CD4-positive, alpha-beta T cell treated with Interleukin-6 for 4 hours (primary cell): ENCODE data around the gene SDK2.
"Not testable (repeated sequence)": the region's sequence is repeated elsewhere in the genome, so short reads cannot be mapped to it uniquely, and the experiment has no call there.

Experiments
- DNase-seq: peaks from one replicate; pipeline ENCODE4 v3.0.0-alpha.2; 2020; ENCODE audit warnings: mixed read lengths

The SDK2 gene

GRCh38 chr17:73309727-73310596 is 334.3 kb downstream of the SDK2 start:
- no peak for DNase-seq

- DNase-seq, result not testable (repeated sequence)
Observed at GRCh38 chr17:73308959-73309358, 335.3 kb downstream of the SDK2 start.

DNA sequence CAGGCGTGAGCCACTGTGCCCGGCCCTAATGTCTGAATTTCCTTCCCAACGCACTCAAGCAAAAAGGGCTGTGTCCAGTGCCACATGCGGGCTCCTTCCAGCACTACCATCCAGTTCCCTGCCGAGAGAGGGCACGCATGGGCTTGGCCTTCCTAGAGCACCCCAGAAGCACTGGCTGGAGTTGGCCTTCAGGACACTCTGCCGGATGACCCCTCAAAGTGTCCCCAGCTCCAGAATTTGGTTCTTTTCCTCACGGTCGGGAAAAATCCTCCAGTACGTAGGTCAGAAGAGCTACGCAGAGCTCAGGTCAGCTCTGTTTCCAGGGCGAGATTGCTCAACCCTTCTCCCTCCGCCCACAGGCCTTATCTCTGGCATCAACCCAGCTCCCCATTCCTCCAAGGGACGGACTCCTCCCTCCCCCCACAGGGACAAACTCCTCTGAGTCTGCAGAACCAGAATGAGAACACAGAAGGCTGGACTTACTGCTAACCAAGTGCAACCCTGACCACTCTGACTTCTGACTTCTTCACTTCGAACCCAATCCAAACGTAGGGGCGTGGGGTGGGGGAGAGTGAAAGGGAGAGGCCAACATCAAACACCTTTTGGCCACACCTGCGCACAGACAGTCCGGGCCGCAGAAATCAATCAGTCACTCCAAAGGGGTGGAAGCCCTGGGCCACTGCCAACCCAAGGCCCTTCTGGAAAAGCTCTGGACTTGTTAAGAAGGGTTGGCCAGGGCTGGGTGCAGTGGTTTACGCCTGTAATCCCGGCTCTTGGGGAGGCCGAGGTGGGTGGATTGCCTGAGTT is 336.0 kb downstream of the SDK2 start:
- DNase-seq, result no peak

DNA sequence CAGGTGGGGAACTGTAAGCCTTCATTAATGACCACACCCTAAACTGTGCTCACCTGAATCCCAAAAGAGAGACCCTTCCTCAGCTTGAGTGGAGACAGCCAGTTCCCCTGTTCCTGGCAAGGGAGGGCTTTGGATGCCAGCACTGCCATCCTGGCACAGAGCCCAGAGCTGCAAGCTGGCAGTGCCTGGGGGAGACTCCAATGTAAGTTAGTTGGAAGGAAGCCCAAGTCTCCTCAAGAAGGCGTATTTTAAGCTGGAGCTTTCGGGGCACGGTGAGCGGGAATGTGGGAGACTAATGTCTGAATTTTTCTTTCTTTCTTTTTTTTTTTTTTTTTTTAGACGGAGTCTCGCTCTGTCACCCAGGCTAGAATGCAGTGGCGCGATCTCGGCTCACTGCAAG is 337.1 kb downstream of the SDK2 start:
- no peak for DNase-seq

DNA sequence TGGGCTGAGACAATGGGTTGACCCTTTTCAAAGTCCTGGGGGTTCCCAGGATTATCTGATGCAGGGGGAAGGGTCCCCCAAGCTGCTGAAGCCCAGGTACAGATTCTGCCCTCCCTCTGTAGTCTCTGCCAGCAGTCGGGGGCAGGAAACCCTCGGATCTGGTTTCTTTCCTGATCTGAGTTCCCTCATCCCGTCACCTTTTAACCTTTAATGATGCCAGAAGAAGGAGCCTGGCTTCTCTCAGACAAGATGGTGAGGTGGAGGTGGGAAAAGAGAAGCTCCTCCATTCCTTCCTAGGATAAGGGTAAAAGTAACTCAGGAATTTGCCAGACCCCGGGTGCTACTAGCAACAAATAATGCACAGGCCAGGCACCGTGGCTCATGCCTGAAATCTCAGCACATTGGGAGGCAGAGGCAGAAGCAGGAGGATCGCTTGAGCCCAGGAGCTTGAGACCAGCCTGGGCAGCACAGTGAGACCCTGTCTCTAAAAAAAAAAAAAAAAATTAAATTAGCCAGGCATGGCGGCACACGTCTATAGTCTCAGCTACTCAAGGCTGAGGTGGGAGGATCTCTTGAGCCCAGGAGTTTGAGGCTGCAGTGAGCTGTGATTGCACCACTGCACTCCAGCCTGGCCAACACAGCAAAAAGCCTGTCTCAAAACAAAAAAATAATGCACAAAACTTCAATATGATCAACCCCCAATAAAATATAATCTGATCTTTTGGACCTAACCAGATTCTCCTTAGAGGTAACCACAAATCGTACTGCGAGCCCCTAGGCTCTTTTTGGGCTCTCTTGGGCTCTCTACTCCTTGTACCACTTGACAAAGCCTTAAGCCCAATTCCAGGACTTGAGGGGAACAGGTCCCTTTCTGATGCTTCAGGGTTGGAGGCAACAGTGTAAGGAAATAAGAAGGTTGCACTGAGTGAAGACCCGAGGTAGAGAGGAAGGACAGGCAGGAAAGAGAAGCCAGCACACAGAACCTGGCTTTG is 338.1 kb downstream of the SDK2 start:
- DNase-seq, result no peak

DNA sequence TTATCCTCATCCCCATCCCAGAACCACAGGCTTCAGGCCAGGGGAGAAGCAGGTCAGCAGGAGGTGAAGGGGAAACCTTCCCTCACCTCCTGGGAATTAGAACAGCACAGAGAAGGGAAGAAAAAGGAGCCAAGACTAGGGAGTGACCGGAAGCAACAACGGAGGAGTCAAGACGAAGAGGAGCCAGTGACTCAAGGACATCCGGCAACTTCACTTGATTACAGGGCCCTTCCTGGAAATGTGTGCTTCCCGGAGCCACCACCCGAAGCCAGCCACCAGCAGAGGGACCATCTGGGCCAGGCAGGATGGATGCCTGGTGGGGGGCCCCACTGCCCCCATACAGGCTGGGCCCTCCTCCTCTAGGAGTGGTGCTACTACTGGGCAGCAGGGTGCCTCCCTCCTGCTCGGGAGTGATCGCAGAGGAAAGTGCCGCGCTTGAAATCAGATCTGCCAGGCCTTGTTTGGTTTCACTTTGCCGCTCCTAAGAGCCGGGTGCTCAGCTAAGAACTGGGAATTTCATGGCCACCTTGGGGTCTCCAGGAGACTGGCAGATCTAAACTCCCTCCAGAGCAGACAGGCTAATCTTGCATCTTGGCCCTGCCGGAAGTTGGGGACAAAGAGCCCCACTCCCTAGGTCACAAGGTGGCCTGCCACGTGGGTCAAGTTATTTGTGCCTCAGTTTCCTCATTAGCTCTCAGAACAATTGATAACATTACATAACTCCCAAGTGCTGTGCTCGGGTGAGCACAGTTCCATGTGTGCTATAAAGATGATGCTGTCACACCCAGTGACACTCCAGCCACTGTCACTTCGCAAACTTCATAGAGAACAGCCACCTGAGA is 339.1 kb downstream of the SDK2 start:
- DNase-seq, result no peak

GRCh38 chr17:73304438-73304837 is 339.8 kb downstream of the SDK2 start:
- DNase-seq, result no peak

DNA sequence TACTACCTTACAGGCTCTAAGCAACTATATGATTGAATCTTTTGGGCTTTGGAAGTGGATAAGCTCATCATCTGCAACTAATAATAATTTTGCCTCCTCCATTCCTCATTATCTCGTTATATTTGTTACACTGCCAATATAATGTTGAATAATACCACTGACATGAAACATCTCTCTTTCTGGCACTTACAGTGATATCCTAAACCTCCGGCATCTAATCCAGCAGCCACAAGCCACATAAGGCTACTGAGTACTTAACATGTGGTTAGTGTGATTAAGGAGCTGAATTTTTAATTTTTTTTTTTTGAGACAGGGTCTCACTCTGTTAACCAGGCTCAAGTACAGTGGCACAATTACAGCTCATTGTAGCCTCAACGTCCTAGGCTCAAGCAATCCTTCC is 342.1 kb downstream of the SDK2 start:
- DNase-seq, result no peak

DNA sequence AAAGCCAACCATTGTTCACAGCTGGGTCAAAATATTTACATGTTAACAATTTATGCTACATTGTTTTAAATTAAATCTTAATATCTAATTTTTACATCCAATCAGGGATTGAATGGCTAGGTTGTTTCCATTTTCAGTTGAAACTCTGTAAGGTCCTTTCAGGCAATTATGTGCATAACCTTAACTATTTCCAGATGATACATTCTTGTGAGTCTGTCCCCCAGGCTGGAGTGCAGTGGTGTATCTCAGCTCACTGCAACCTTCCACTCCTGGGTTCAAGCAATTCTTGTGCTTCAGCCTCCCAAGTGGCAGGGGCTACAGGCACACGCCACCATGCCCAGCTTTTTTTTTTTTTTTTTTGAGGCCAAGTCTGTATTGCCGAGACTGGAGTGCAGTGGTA is 342.9 kb downstream of the SDK2 start:
- no peak for DNase-seq

- no peak for DNase-seq
Observed at GRCh38 chr17:73300392-73300791, 343.9 kb downstream of the SDK2 start.

DNA sequence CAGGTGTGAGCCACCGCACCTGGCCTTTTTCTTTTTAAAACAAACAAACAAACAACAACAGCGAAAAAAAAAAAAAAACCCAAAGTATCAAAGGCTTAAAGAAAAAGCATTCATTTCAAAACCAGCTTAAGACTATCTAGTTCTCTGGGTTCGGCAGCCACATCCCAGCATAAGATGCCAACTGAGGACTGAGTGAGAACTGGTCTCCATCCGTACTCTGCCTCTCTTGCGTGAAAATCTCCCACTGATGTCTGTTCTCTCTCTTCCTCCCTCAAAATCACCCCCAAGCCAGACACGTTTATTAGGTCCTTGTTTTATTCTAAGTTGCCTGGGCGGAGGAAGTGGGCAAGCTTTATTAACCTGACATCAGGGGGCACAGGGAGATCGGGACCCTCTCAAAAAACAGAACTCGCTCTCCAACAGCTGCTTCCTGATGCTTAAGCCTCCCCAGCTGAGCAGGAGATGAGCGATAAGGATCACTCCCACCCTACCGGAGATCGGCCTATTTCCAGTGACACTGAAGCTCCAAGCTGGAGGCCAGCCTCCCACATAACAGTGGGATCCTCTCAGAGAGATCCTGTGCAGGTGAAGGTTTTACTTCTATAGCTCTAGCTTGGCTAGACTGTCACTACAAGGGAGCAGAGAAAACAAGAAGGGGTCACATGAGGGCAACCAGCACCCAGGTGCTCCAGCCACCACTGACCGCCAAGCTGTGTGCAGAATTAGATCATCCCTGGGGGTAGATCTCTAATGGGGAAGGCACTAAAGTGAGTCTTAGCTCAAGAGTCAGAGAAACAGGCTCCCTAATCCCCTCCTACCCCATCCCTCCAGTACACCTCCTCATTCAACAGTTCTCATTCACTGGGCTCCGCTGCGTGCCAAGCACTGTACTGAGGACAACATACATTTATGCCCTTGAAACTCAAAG is 346.0 kb downstream of the SDK2 start:
- no peak for DNase-seq

GRCh38 chr17:73293480-73293911 is 350.7 kb downstream of the SDK2 start:
- DNase-seq, result no peak

- no peak for DNase-seq
Observed at GRCh38 chr17:73293031-73293430, 351.2 kb downstream of the SDK2 start.

DNA sequence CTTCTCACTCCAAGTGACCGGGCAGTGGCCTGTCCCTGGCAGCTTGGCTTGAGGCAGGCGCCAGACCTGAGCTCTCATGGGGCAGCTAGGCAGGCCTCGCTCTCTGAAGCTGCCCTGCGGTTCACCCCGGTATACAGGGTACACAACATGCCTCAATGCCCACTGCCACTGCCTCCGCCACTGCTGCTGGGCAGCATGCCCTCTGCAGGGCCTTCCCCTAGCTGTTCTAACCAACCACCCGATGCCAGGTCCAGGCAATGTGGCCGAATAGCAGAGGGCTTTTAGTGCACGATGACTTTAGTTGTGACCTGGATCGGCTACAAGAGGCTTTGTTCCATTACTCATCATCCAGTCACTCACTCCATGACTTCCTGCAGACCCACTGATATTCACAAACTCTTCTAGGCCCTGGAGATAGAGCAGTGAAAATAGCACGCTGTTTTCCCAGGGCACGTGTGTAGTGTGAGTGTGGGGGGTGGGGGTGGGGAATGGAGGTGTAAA is 352.2 kb downstream of the SDK2 start:
- DNase-seq, result no peak

- DNase-seq, result no peak
Observed at GRCh38 chr17:73291260-73291801, 352.9 kb downstream of the SDK2 start.

DNA sequence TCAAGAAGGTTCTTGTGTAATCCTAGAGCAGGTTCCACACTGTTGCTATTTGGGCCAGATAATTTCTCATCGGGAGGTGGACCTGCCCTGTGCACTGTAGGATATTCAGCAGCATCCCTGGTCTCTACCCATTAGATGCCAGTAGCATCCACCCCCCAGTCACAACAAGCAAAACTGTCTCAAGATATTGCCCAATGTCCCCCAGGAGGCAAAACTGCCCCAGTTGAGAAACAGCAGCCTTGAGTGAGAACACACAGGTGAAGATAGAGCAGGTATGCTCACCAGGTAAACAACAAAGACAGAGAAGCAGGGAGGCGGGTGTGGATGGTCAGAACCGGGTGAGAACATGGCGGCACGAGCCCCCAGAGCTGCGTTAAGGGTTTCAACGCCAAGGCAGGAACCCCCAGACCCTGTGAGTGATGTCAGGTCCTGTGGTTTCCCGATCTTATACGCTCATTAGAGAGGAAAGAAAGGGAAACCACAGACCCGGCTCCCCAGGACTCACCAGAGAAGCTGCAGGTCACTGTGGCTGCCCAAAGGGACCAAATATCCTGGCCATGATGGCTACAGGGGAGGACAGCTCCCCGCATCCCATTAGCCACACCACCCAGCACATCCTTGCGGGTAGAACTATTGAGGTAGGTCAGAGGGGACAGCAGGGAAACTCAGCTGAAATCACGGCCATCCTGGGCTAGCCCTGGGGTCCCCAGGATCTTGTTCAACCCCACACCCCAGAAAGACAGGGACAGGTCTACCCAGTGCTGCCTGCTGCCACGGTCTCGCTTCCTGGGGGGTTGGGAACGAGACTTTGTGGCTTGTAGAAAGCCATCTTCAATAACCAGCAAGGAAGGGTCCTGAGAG is 353.6 kb downstream of the SDK2 start:
- no peak for DNase-seq

DNA sequence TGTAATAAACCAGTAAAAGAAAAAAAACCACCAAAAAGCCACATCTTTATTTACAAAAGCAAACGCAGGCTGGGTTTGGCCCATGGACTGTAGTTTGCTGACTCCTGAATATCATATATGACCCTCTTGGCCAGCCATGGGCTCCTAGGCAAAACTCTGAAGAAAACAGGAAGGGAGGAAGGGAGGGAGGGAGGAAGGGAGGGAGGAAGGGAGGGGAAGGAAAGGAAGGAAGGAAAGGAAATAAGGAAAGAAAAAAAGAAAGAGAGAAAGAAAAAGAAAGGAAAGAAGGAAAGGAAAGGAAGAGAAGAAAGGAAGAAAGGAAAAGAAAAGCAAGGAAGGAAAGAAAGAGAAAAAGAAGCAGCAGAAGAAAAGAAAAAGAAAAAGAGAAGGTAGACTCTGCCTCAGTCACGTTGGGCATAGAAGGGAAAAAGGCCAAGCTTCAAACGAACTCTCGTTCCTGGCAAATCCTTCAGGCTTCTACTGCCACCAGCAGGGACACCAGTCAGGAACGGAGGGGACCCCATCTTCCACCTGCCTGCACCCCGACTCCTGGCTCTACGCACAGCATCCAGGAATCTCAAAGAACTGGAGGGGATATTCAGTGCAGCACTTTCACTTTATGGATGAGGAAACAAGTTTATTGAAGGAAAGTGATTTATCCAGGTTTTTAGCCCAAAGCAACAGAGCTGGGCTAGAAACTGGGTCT is 354.5 kb downstream of the SDK2 start:
- no peak for DNase-seq

- no peak for DNase-seq
Observed at GRCh38 chr17:73288534-73289302, 355.5 kb downstream of the SDK2 start.
